Measurements from ENCODE around the gene STUB1. TPM values are rescaled to one million over a fixed set of nuclear protein-coding genes. Genes with fewer than 3 reads are reported as not detected.

The STUB1 gene
- total and polyA plus RNA-seq, 9 donors = 70.7 to 115 (median 98.8) TPM

GRCh38 chr16:662597-662996 lies 17.6 kb upstream of the STUB1 start:
- no peaks in the 10 kb centered on the region for H3K27me3 ChIP-seq (ENCODE audit: control insufficient read depth, insufficient read depth, low read length)
- no peak overlapping the region for H3K27ac ChIP-seq (ENCODE audit: low read length)
- no peak overlapping the region for H3K4me3 ChIP-seq (ENCODE audit: low read length)
- H3K4me1 ChIP-seq (ENCODE audit: control insufficient read depth, insufficient read depth, low read length) = peaks cover 21% of the 10 kb centered on the region
- no peak for DNase-seq
- 95% methylated on average over 21 of the region's 21 CpGs for whole genome bisulfite sequencing (ENCODE audit: insufficient coverage)
- no peaks in the 10 kb centered on the region for H3K9me3 ChIP-seq (replicated peaks; ENCODE audit: control insufficient read depth, low read depth, low read length)
- peaks cover 19% of the 10 kb centered on the region for H3K36me3 ChIP-seq (ENCODE audit: control insufficient read depth, insufficient read depth, low read length)

GRCh38 chr16:666572-666971 lies 13.6 kb upstream of the STUB1 start:
- Histone ChIP-seq H3K27me3 (ENCODE audit: control insufficient read depth, insufficient read depth, low read length) (no peaks in the 10 kb centered on the region), H3K4me3 (ENCODE audit: low read length) (no peak overlapping the region), H3K27ac (ENCODE audit: low read length) (no peak overlapping the region), H3K9me3 (replicated peaks; ENCODE audit: control insufficient read depth, low read depth, low read length) (no peaks in the 10 kb centered on the region), H3K4me1 (ENCODE audit: control insufficient read depth, insufficient read depth, low read length) (peaks cover 19% of the 10 kb centered on the region), H3K36me3 (ENCODE audit: control insufficient read depth, insufficient read depth, low read length) (peaks cover 25% of the 10 kb centered on the region)
- WGBS (ENCODE audit: insufficient coverage) = 89% methylated on average over 10 of the region's 13 CpGs
- no peak for DNase-seq

- H3K36me3 ChIP-seq (ENCODE audit: control insufficient read depth, insufficient read depth, low read length) = peaks cover 31% of the 10 kb centered on the region
- DNase-seq = no peak
These were observed 13.0 kb upstream of the STUB1 start for GRCh38 chr16:667113-667779.

GRCh38 chr16:667780-668518 lies 12.3 kb upstream of the STUB1 start, which contains the start of gene RHOT2:
TSS of gene RHOT2 (plus strand) at chr16:668132. CDS start at chr16:668200, 68 bp downstream.
- Histone ChIP-seq H3K9me3 (replicated peaks; ENCODE audit: control insufficient read depth, low read depth, low read length) (no peaks in the 10 kb centered on the region), H3K27ac (ENCODE audit: low read length) (peak within 1 kb of the TSS; percentile 51), H3K27me3 (ENCODE audit: control insufficient read depth, insufficient read depth, low read length) (no peaks in the 10 kb centered on the region), H3K4me3 (ENCODE audit: low read length) (peak within 1 kb of the TSS; percentile 82), H3K36me3 (ENCODE audit: control insufficient read depth, insufficient read depth, low read length) (peaks cover 38% of the 10 kb centered on the region), H3K4me1 (ENCODE audit: control insufficient read depth, insufficient read depth, low read length) (peaks cover 19% of the 10 kb centered on the region)
- under 1% methylated on average over 78 of the region's 78 CpGs for WGBS (ENCODE audit: insufficient coverage)
- DNase-seq = peak; percentile 96

More at GRCh38 chr16:667113-667779, 13.0 kb upstream of the STUB1 start:
- H3K27me3 ChIP-seq (ENCODE audit: control insufficient read depth, insufficient read depth, low read length) = no peaks in the 10 kb centered on the region
- no peaks in the 10 kb centered on the region for H3K9me3 ChIP-seq (replicated peaks; ENCODE audit: control insufficient read depth, low read depth, low read length)
- H3K4me3 ChIP-seq (ENCODE audit: low read length) = no peak overlapping the region
- H3K4me1 ChIP-seq (ENCODE audit: control insufficient read depth, insufficient read depth, low read length) = peaks cover 19% of the 10 kb centered on the region
- WGBS (ENCODE audit: insufficient coverage) = 82% methylated on average over 19 of the region's 22 CpGs
- no peak overlapping the region for H3K27ac ChIP-seq (ENCODE audit: low read length)

- no peaks in the 10 kb centered on the region for H3K9me3 ChIP-seq (replicated peaks; ENCODE audit: control insufficient read depth, low read depth, low read length)
- WGBS (ENCODE audit: insufficient coverage) = 9% methylated on average over 50 of the region's 50 CpGs
- H3K27ac ChIP-seq (ENCODE audit: low read length) = peak overlapping the region; percentile 51
- H3K4me3 ChIP-seq (ENCODE audit: low read length) = peak overlapping the region; percentile 82
- peaks cover 45% of the 10 kb centered on the region for H3K36me3 ChIP-seq (ENCODE audit: control insufficient read depth, insufficient read depth, low read length)
- no peak for DNase-seq
- peaks cover 19% of the 10 kb centered on the region for H3K4me1 ChIP-seq (ENCODE audit: control insufficient read depth, insufficient read depth, low read length)
- H3K27me3 ChIP-seq (ENCODE audit: control insufficient read depth, insufficient read depth, low read length) = no peaks in the 10 kb centered on the region
These were observed 11.6 kb upstream of the STUB1 start for GRCh38 chr16:668519-669171.

GRCh38 chr16:669666-670065 lies 10.5 kb upstream of the STUB1 start:
- Histone ChIP-seq H3K36me3 (ENCODE audit: control insufficient read depth, insufficient read depth, low read length) (peaks cover 53% of the 10 kb centered on the region), H3K27ac (ENCODE audit: low read length) (no peak overlapping the region), H3K27me3 (ENCODE audit: control insufficient read depth, insufficient read depth, low read length) (peaks cover under 1% of the 10 kb centered on the region), H3K9me3 (replicated peaks; ENCODE audit: control insufficient read depth, low read depth, low read length) (no peaks in the 10 kb centered on the region), H3K4me1 (ENCODE audit: control insufficient read depth, insufficient read depth, low read length) (peaks cover 21% of the 10 kb centered on the region), H3K4me3 (ENCODE audit: low read length) (no peak overlapping the region)
- no peak for DNase-seq
- 91% methylated on average over 13 of the region's 13 CpGs for WGBS (ENCODE audit: insufficient coverage)

GRCh38 chr16:670485-671352 lies 9.5 kb upstream of the STUB1 start:
- DNase-seq = no peak
- peaks cover 8% of the 10 kb centered on the region for H3K27me3 ChIP-seq (ENCODE audit: control insufficient read depth, insufficient read depth, low read length)
- peaks cover 53% of the 10 kb centered on the region for H3K36me3 ChIP-seq (ENCODE audit: control insufficient read depth, insufficient read depth, low read length)
- H3K27ac ChIP-seq (ENCODE audit: low read length) = no peak overlapping the region
- H3K4me1 ChIP-seq (ENCODE audit: control insufficient read depth, insufficient read depth, low read length) = peaks cover 30% of the 10 kb centered on the region
- H3K9me3 ChIP-seq (replicated peaks; ENCODE audit: control insufficient read depth, low read depth, low read length) = no peaks in the 10 kb centered on the region
- WGBS (ENCODE audit: insufficient coverage) = 90% methylated on average over 46 of the region's 52 CpGs
- no peak overlapping the region for H3K4me3 ChIP-seq (ENCODE audit: low read length)

GRCh38 chr16:671353-672131 lies 8.7 kb upstream of the STUB1 start:
- Histone ChIP-seq H3K27ac (ENCODE audit: low read length) (no peak overlapping the region), H3K4me3 (ENCODE audit: low read length) (no peak overlapping the region), H3K9me3 (replicated peaks; ENCODE audit: control insufficient read depth, low read depth, low read length) (no peaks in the 10 kb centered on the region), H3K36me3 (ENCODE audit: control insufficient read depth, insufficient read depth, low read length) (peaks cover 53% of the 10 kb centered on the region), H3K4me1 (ENCODE audit: control insufficient read depth, insufficient read depth, low read length) (peaks cover 33% of the 10 kb centered on the region), H3K27me3 (ENCODE audit: control insufficient read depth, insufficient read depth, low read length) (peaks cover 12% of the 10 kb centered on the region)
- no peak for DNase-seq
- WGBS (ENCODE audit: insufficient coverage) = 83% methylated on average over 34 of the region's 40 CpGs

- Histone ChIP-seq H3K4me3 (ENCODE audit: low read length) (no peak overlapping the region), H3K4me1 (ENCODE audit: control insufficient read depth, insufficient read depth, low read length) (peaks cover 31% of the 10 kb centered on the region), H3K36me3 (ENCODE audit: control insufficient read depth, insufficient read depth, low read length) (peaks cover 53% of the 10 kb centered on the region), H3K27me3 (ENCODE audit: control insufficient read depth, insufficient read depth, low read length) (peaks cover 20% of the 10 kb centered on the region), H3K9me3 (replicated peaks; ENCODE audit: control insufficient read depth, low read depth, low read length) (no peaks in the 10 kb centered on the region), H3K27ac (ENCODE audit: low read length) (no peak overlapping the region)
- DNase-seq = no peak
- 95% methylated on average over 17 of the region's 19 CpGs for WGBS (ENCODE audit: insufficient coverage)
These were observed 7.8 kb upstream of the STUB1 start for GRCh38 chr16:672371-672770.

Data from muscle of leg (tissue), 11 donors.